ENCODE measurements around the gene DIS3L2.

DIS3L2 gene

GRCh38 chr2:232286001-232286868, 324.7 kb downstream of the DIS3L2 start:
- H3K4me1 Mint-ChIP-seq (ENCODE audit: low read depth) = peaks cover 5% of the 10 kb centered on the region
- no peaks in the 10 kb centered on the region for H3K27me3 Mint-ChIP-seq
- H3K27ac Mint-ChIP-seq = no peak overlapping the region
- peaks cover 14% of the 10 kb centered on the region for H3K36me3 Mint-ChIP-seq (ENCODE audit: low read depth)
- intact Hi-C loops (cut with micrococcal nuclease) = no loop called here
- H3K4me3 Mint-ChIP-seq = no peak overlapping the region
- no peaks in the 10 kb centered on the region for H3K9me3 Mint-ChIP-seq

GRCh38 chr2:232287316-232287715, 325.8 kb downstream of the DIS3L2 start:
- Mint-ChIP-seq H3K4me3 (no peak overlapping the region), H3K9me3 (no peaks in the 10 kb centered on the region), H3K27ac (no peak overlapping the region), H3K27me3 (no peaks in the 10 kb centered on the region), H3K4me1 (ENCODE audit: low read depth) (peaks cover 9% of the 10 kb centered on the region), H3K36me3 (ENCODE audit: low read depth) (peaks cover 8% of the 10 kb centered on the region)
- intact Hi-C loops (cut with micrococcal nuclease) = no loop called here

GRCh38 chr2:232288489-232289030, 327.0 kb downstream of the DIS3L2 start:
- no peaks in the 10 kb centered on the region for H3K9me3 Mint-ChIP-seq
- no peak overlapping the region for H3K4me3 Mint-ChIP-seq
- peaks cover 22% of the 10 kb centered on the region for H3K4me1 Mint-ChIP-seq (ENCODE audit: low read depth)
- intact Hi-C loops (cut with micrococcal nuclease) = no loop called here
- peaks cover 8% of the 10 kb centered on the region for H3K36me3 Mint-ChIP-seq (ENCODE audit: low read depth)
- no peak overlapping the region for H3K27ac Mint-ChIP-seq
- no peaks in the 10 kb centered on the region for H3K27me3 Mint-ChIP-seq

GRCh38 chr2:232290668-232291067, 329.2 kb downstream of the DIS3L2 start:
- Mint-ChIP-seq H3K4me1 (ENCODE audit: low read depth) (peaks cover 21% of the 10 kb centered on the region), H3K9me3 (no peaks in the 10 kb centered on the region), H3K27ac (no peak overlapping the region), H3K36me3 (ENCODE audit: low read depth) (peaks cover 8% of the 10 kb centered on the region), H3K27me3 (no peaks in the 10 kb centered on the region), H3K4me3 (no peak overlapping the region)
- intact Hi-C loops (cut with micrococcal nuclease) = no loop called here

- Mint-ChIP-seq H3K4me3 (no peak overlapping the region), H3K36me3 (ENCODE audit: low read depth) (peaks cover 8% of the 10 kb centered on the region), H3K9me3 (no peaks in the 10 kb centered on the region), H3K27ac (no peak overlapping the region), H3K27me3 (no peaks in the 10 kb centered on the region), H3K4me1 (ENCODE audit: low read depth) (peaks cover 21% of the 10 kb centered on the region)
- intact Hi-C loops (cut with micrococcal nuclease) = no loop called here
Measured at GRCh38 chr2:232291343-232291742, 329.8 kb downstream of the DIS3L2 start.

GRCh38 chr2:232292395-232293154, 331.1 kb downstream of the DIS3L2 start:
- Mint-ChIP-seq H3K27ac (no peak overlapping the region), H3K36me3 (ENCODE audit: low read depth) (peaks cover 8% of the 10 kb centered on the region), H3K4me1 (ENCODE audit: low read depth) (peaks cover 21% of the 10 kb centered on the region), H3K27me3 (no peaks in the 10 kb centered on the region), H3K9me3 (no peaks in the 10 kb centered on the region), H3K4me3 (no peak overlapping the region)
- intact Hi-C loops (cut with micrococcal nuclease) = loop anchor here (2.0 kb wide), 1 partner anchor 34 kb away; no protein-coding TSS in a partner anchor

GRCh38 chr2:232293191-232293590, 331.7 kb downstream of the DIS3L2 start:
- Mint-ChIP-seq H3K36me3 (ENCODE audit: low read depth) (peaks cover 8% of the 10 kb centered on the region), H3K27ac (peak overlapping the region; percentile 46), H3K9me3 (no peaks in the 10 kb centered on the region), H3K4me1 (ENCODE audit: low read depth) (peaks cover 21% of the 10 kb centered on the region), H3K27me3 (no peaks in the 10 kb centered on the region), H3K4me3 (no peak overlapping the region)
- intact Hi-C loops (cut with micrococcal nuclease) = loop anchor here (2.0 kb wide), 1 partner anchor 34 kb away; no protein-coding TSS in a partner anchor

- Mint-ChIP-seq H3K4me1 (ENCODE audit: low read depth) (peaks cover 24% of the 10 kb centered on the region), H3K27ac (no peak overlapping the region), H3K27me3 (no peaks in the 10 kb centered on the region)
Measured at GRCh38 chr2:232295971-232296370, 334.5 kb downstream of the DIS3L2 start.

GRCh38 chr2:232296776-232297525, 335.4 kb downstream of the DIS3L2 start:
- Mint-ChIP-seq H3K36me3 (ENCODE audit: low read depth) (peaks cover 21% of the 10 kb centered on the region), H3K27ac (no peak overlapping the region), H3K4me1 (ENCODE audit: low read depth) (peaks cover 27% of the 10 kb centered on the region), H3K27me3 (no peaks in the 10 kb centered on the region), H3K9me3 (no peaks in the 10 kb centered on the region), H3K4me3 (no peak overlapping the region)
- intact Hi-C loops (cut with micrococcal nuclease) = no loop called here

More at GRCh38 chr2:232295971-232296370, 334.5 kb downstream of the DIS3L2 start:
- intact Hi-C loops (cut with micrococcal nuclease) = no loop called here
- Mint-ChIP-seq H3K36me3 (ENCODE audit: low read depth) (peaks cover 21% of the 10 kb centered on the region), H3K4me3 (no peak overlapping the region), H3K9me3 (no peaks in the 10 kb centered on the region)

GRCh38 chr2:232299084-232299483, 337.6 kb downstream of the DIS3L2 start:
- Mint-ChIP-seq H3K9me3 (peaks cover 3% of the 10 kb centered on the region), H3K27ac (no peak overlapping the region), H3K4me1 (ENCODE audit: low read depth) (peaks cover 6% of the 10 kb centered on the region), H3K4me3 (no peak overlapping the region), H3K36me3 (ENCODE audit: low read depth) (peaks cover 28% of the 10 kb centered on the region), H3K27me3 (no peaks in the 10 kb centered on the region)
- intact Hi-C loops (cut with micrococcal nuclease) = no loop called here

GRCh38 chr2:232299927-232300674, 338.6 kb downstream of the DIS3L2 start:
- intact Hi-C loops (cut with micrococcal nuclease) = no loop called here
- Mint-ChIP-seq H3K36me3 (ENCODE audit: low read depth) (peaks cover 32% of the 10 kb centered on the region), H3K4me1 (ENCODE audit: low read depth) (peaks cover 6% of the 10 kb centered on the region), H3K27ac (no peak overlapping the region), H3K27me3 (no peaks in the 10 kb centered on the region), H3K4me3 (no peak overlapping the region), H3K9me3 (peaks cover 10% of the 10 kb centered on the region)

GRCh38 chr2:232300894-232301387, 339.4 kb downstream of the DIS3L2 start:
- Mint-ChIP-seq H3K36me3 (ENCODE audit: low read depth) (peaks cover 39% of the 10 kb centered on the region), H3K9me3 (peaks cover 10% of the 10 kb centered on the region), H3K4me1 (ENCODE audit: low read depth) (peaks cover 6% of the 10 kb centered on the region), H3K27ac (no peak overlapping the region), H3K27me3 (no peaks in the 10 kb centered on the region), H3K4me3 (no peak overlapping the region)
- intact Hi-C loops (cut with micrococcal nuclease) = no loop called here

GRCh38 chr2:232304236-232304635, 342.7 kb downstream of the DIS3L2 start:
- peaks cover 10% of the 10 kb centered on the region for H3K9me3 Mint-ChIP-seq
- no peaks in the 10 kb centered on the region for H3K27me3 Mint-ChIP-seq
- H3K4me3 Mint-ChIP-seq = no peak overlapping the region
- H3K4me1 Mint-ChIP-seq (ENCODE audit: low read depth) = peaks cover 9% of the 10 kb centered on the region
- H3K36me3 Mint-ChIP-seq (ENCODE audit: low read depth) = peaks cover 49% of the 10 kb centered on the region
- intact Hi-C loops (cut with micrococcal nuclease) = no loop called here
- peak overlapping the region; percentile 39 for H3K27ac Mint-ChIP-seq
